ENCODE measurements around the gene MANEAL. TPM values are rescaled to one million over a fixed set of nuclear protein-coding genes. Genes with fewer than 3 reads are reported as not detected.
A peak's percentile ranks its signal among the peaks of the same experiment; 100 is the strongest.

MANEAL gene
- 1 to 10 TPM in 1 of 2 donors, under 1 TPM in 1; 0.99 to 6.2 TPM for total RNA-seq

GRCh38 chr1:37793773-37794371, at the start of gene MANEAL:
MANEAL (plus strand) TSS chr1:37793847; CDS start chr1:37794183, 336 bp downstream.
- Histone ChIP-seq H3K27me3 (no peaks in the 10 kb centered on the region), H3K4me3 (peak within 1 kb of the TSS; percentile 22 to 32), H3K9me3 (no peaks in the 10 kb centered on the region), H3K36me3 (replicated peaks in 1 of 2; ENCODE audit: insufficient read depth in 1 of 2, low read depth in 2 of 2) (no peaks in the 10 kb centered on the region), H3K27ac (peak within 1 kb of the TSS in 1 of 4 donors; percentile 49), H3K4me1 (peaks cover 20% of the 10 kb centered on the region)
- WGBS, 2 donors = 1% methylated on average over 64 of the region's 82 CpGs; no CpG with 5 or more reads in 1 of the 2 donors
- peak in 1 of 7 experiments; percentile 6 for TF ChIP-seq CTCF (IDR thresholded peaks at IDR 0.05)
- peak in 1 of 3 donors; percentile 21 for TF ChIP-seq POLR2A (IDR thresholded peaks at IDR 0.05)
- ATAC-seq (peak; percentile 82), DNase-seq (peak; percentile 51 to 66 (median 56))
- intact Hi-C loops (cut with DNase I) = loop anchor here (10.0 kb wide), 2 partner anchors 61 to 99 kb away; partner anchors contain the start of genes CDCA8 and MTF1

DNA sequence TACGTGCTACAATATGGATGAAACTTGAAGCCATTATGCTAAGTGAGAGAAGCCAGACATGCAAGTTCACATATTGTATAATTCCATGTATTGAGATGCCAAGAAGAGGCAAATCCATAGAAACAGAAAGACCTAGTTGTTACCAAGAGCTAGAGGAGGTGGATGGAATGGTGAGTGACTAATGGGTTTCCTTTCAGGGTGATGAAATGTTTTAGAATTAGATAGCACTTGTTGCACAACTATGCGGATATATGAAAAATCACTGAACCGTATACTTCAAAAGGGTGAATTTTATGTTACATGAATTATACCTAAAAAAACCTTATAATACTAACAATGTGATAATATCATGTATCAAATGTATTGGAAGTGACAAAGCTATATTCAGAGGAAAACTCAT, 46.8 kb upstream of the MANEAL start:
- 90 to 95% methylated on average over 3 of the region's 3 CpGs for WGBS, 2 donors
- no peak overlapping the region for H3K27ac ChIP-seq
- H3K4me1 ChIP-seq = no peaks in the 10 kb centered on the region
- H3K4me3 ChIP-seq = no peak overlapping the region
- no peaks in the 10 kb centered on the region for H3K9me3 ChIP-seq
- no peaks in the 10 kb centered on the region for H3K36me3 ChIP-seq (replicated peaks in 1 of 2; ENCODE audit: insufficient read depth in 1 of 2, low read depth in 2 of 2)
- no peak for TF ChIP-seq POLR2A (IDR thresholded peaks at IDR 0.05)
- TF ChIP-seq CTCF (IDR thresholded peaks at IDR 0.05) = no peak
- ATAC-seq (no peak), DNase-seq (no peak)
- intact Hi-C loops (cut with DNase I) = no loop called here
- H3K27me3 ChIP-seq = no peaks in the 10 kb centered on the region

GRCh38 chr1:37748565-37748964, 45.1 kb upstream of the MANEAL start:
- H3K9me3 ChIP-seq = no peaks in the 10 kb centered on the region
- peaks cover 3% of the 10 kb centered on the region for H3K4me1 ChIP-seq
- H3K27ac ChIP-seq = no peak overlapping the region
- no peaks in the 10 kb centered on the region for H3K36me3 ChIP-seq (replicated peaks in 1 of 2; ENCODE audit: insufficient read depth in 1 of 2, low read depth in 2 of 2)
- no peak for ATAC-seq
- 87 to 97% methylated on average over 1 of the region's 1 CpG for WGBS, 2 donors
- TF ChIP-seq POLR2A (IDR thresholded peaks at IDR 0.05) = no peak
- no peak for TF ChIP-seq CTCF (IDR thresholded peaks at IDR 0.05)
- H3K4me3 ChIP-seq = no peak overlapping the region
- peaks cover 0 to 2% of the 10 kb centered on the region in 2 donors for H3K27me3 ChIP-seq
- intact Hi-C loops (cut with DNase I) = no loop called here
- no peak for DNase-seq

GRCh38 chr1:37752213-37752582, 41.4 kb upstream of the MANEAL start:
- TF ChIP-seq POLR2A (IDR thresholded peaks at IDR 0.05) (no peak), CTCF (IDR thresholded peaks at IDR 0.05) (no peak)
- Histone ChIP-seq H3K27ac (no peak overlapping the region), H3K4me1 (peaks cover 3% of the 10 kb centered on the region), H3K36me3 (replicated peaks in 1 of 2; ENCODE audit: insufficient read depth in 1 of 2, low read depth in 2 of 2) (no peaks in the 10 kb centered on the region), H3K4me3 (no peak overlapping the region), H3K9me3 (no peaks in the 10 kb centered on the region), H3K27me3 (peaks cover 0 to 8% of the 10 kb centered on the region in 2 donors)
- intact Hi-C loops (cut with DNase I) = no loop called here
- no peak for ATAC-seq
- WGBS, 2 donors = 15 to 17% methylated on average over 11 of the region's 11 CpGs
- DNase-seq = no peak
